Ammon's horn (tissue), 1 donor: ENCODE measurements around the gene RAPGEF3.

Source experiments
- DNase-seq: peaks from one replicate; pipeline ENCODE4 v3.0.0-alpha.2; 2016; ENCODE audit warnings: low spot score

The RAPGEF3 gene

GRCh38 chr12:47755655-47756562, 2.8 kb downstream of the RAPGEF3 start:
- DNase-seq = peak; percentile 55

GRCh38 chr12:47754881-47755280, 3.8 kb downstream of the RAPGEF3 start:
- DNase-seq = no peak

GRCh38 chr12:47754126-47754525, 4.6 kb downstream of the RAPGEF3 start:
- no peak for DNase-seq

GRCh38 chr12:47753021-47754001, 5.4 kb downstream of the RAPGEF3 start:
- peak; percentile 51 for DNase-seq

- DNase-seq = no peak
These were observed 6.1 kb downstream of the RAPGEF3 start for GRCh38 chr12:47752552-47752951.

GRCh38 chr12:47752121-47752520, 6.6 kb downstream of the RAPGEF3 start:
- DNase-seq = no peak

- no peak for DNase-seq
These were observed 7.1 kb downstream of the RAPGEF3 start for GRCh38 chr12:47751561-47751960.

GRCh38 chr12:47750916-47751470, 7.7 kb downstream of the RAPGEF3 start:
- no peak for DNase-seq

GRCh38 chr12:47750229-47750798, 8.4 kb downstream of the RAPGEF3 start:
- DNase-seq = no peak

GRCh38 chr12:47748899-47749298, 9.8 kb downstream of the RAPGEF3 start:
- no peak for DNase-seq

- DNase-seq = no peak
These were observed 10.2 kb downstream of the RAPGEF3 start for GRCh38 chr12:47748507-47748828.

GRCh38 chr12:47747596-47748506, 10.8 kb downstream of the RAPGEF3 start:
- no peak for DNase-seq

- DNase-seq = no peak
These were observed 11.6 kb downstream of the RAPGEF3 start for GRCh38 chr12:47747126-47747525.

- DNase-seq = no peak
These were observed 12.2 kb downstream of the RAPGEF3 start for GRCh38 chr12:47746523-47746922.

GRCh38 chr12:47746073-47746472, 12.6 kb downstream of the RAPGEF3 start:
- no peak for DNase-seq

- no peak for DNase-seq
These were observed 13.1 kb downstream of the RAPGEF3 start for GRCh38 chr12:47745485-47746041.

GRCh38 chr12:47744778-47745436, 13.8 kb downstream of the RAPGEF3 start:
- DNase-seq = no peak

- DNase-seq = no peak
These were observed 14.6 kb downstream of the RAPGEF3 start for GRCh38 chr12:47744005-47744651.

- no peak for DNase-seq
These were observed 15.3 kb downstream of the RAPGEF3 start for GRCh38 chr12:47743311-47743860.
